SK-N-SH (cell line): Measurements from ENCODE around the gene MGAT5. TPM values are rescaled to one million over a fixed set of nuclear protein-coding genes. Genes with fewer than 3 reads are reported as not detected.

ENCODE experiments used
- CTCF ChIA-PET: fragments of 300-600, 350-600 bp; formaldehyde crosslinking; extraction: SDS; loops from one replicate; lab custom pipeline; 2021; lab: Yijun Ruan, JAX
- POLR2A ChIA-PET: fragments of 350-600 bp; sonication (Branson Sonifier 250); formaldehyde crosslinking; extraction: SDS; loops from one replicate; lab custom pipeline; 2020; ENCODE audit warnings: antibody characterized with exemption, inconsistent platforms; lab: Yijun Ruan, JAX
- DNase-seq: peaks from one replicate; pipeline ENCODE4 v3.0.0; 2012
- H2AFZ ChIP-seq: fragments of 200-600 bp; sonication (generic); 2 replicates; pipeline ENCODE4 v1.8.1; 2016; ENCODE audit warnings: antibody characterized with exemption, mild to moderate bottlenecking, low read depth
- H3F3A ChIP-seq: fragments of 200-600 bp; sonication (generic); replicated peaks from 2 replicates; pipeline ENCODE3; 2016; ENCODE audit warnings: antibody characterized with exemption, mild to moderate bottlenecking; ENCODE audit not compliant: insufficient read depth
- H3K27ac ChIP-seq, 2 experiments: fragments of 200-500 bp in 1 of 2; fragments of 200-600 bp in 1 of 2; sonication (Bioruptor generic) in 1 of 2; sonication (generic), shearing (Covaris generic) in 1 of 2; 2 replicates each; pipeline versions ENCODE4 v1.5.1 to v1.6.1; 2014 to 2016; ENCODE audit warnings: low read depth in 2 of 2, inconsistent platforms in 1 of 2, low read length in 1 of 2, mild to moderate bottlenecking in 1 of 2, mixed read lengths in 1 of 2
- H3K27me3 ChIP-seq: fragments of 200-600 bp; sonication (generic), shearing (Covaris generic); 2 replicates; pipeline ENCODE4 v1.6.1; 2016; ENCODE audit warnings: mixed run types; ENCODE audit not compliant: insufficient read depth
- H3K36me3 ChIP-seq, 2 experiments: fragments of 200-500 bp in 1 of 2; fragments of 200-600 bp in 1 of 2; sonication (Bioruptor generic) in 1 of 2; sonication (generic) in 1 of 2; replicated peaks in 1 of 2; 2 replicates each; pipeline versions ENCODE3 to v1.5.1; 2014 to 2016; ENCODE audit warnings: low read length in 1 of 2, mild to moderate bottlenecking in 1 of 2; ENCODE audit not compliant: insufficient read depth in 2 of 2, control insufficient read depth in 1 of 2
- H3K4me1 ChIP-seq, 2 experiments: fragments of 200-500 bp in 1 of 2; fragments of 200-600 bp in 1 of 2; sonication (Bioruptor generic) in 1 of 2; sonication (generic), shearing (Covaris generic) in 1 of 2; 2 replicates each; pipeline versions ENCODE4 v1.5.1 to v1.6.1; 2014 to 2016; ENCODE audit warnings: low read depth in 1 of 2, low read length in 1 of 2, mixed run types in 1 of 2; ENCODE audit not compliant: insufficient read depth in 2 of 2, control insufficient read depth in 1 of 2
- H3K4me2 ChIP-seq: fragments of 200-600 bp; sonication (generic), shearing (Covaris generic); 2 replicates; pipeline ENCODE4 v1.6.1; 2017; ENCODE audit warnings: mixed run types
- H3K4me3 ChIP-seq, 2 experiments: fragments of 200-500 bp in 1 of 2; fragments of 200-600 bp in 1 of 2; sonication (Bioruptor generic) in 1 of 2; sonication (generic), shearing (Covaris generic) in 1 of 2; 2 replicates each; pipeline versions ENCODE4 v1.5.1 to v1.8.1; 2014 to 2016; ENCODE audit warnings: low read depth in 2 of 2, inconsistent platforms in 1 of 2, low read length in 1 of 2, mild to moderate bottlenecking in 1 of 2, mixed read lengths in 1 of 2, moderate library complexity in 1 of 2
- H3K79me2 ChIP-seq: fragments of 200-600 bp; sonication (generic); 2 replicates; pipeline ENCODE4 v1.8.1; 2017; ENCODE audit warnings: mild to moderate bottlenecking; ENCODE audit not compliant: insufficient read depth
- H3K9ac ChIP-seq: fragments of 200-600 bp; sonication (generic); 2 replicates; pipeline ENCODE4 v1.6.1; 2017; ENCODE audit warnings: mixed run types
- H3K9me2 ChIP-seq: fragments of 200-600 bp; sonication (generic); 2 replicates; pipeline ENCODE4 v1.6.1; 2017; ENCODE audit warnings: mixed run types
- H3K9me3 ChIP-seq: fragments of 200-600 bp; sonication (generic); 2 replicates; pipeline ENCODE4 v1.6.1; 2017; ENCODE audit warnings: mixed run types, mild to moderate bottlenecking, moderate library complexity
- H4K20me1 ChIP-seq: fragments of 200-600 bp; sonication (generic); 2 replicates; pipeline ENCODE4 v1.6.1; 2017; ENCODE audit warnings: mild to moderate bottlenecking, mixed run types; ENCODE audit not compliant: insufficient read depth
- CHD2 ChIP-seq: fragments of 150-350 bp; IDR thresholded peaks from 2 replicates; pipeline ENCODE4 v1.6.1; 2018; ENCODE audit warnings: low read length; ENCODE audit not compliant: partially characterized antibody
- CTCF ChIP-seq: fragments of 200-600 bp; sonication (generic); IDR thresholded peaks from 2 replicates; pipeline ENCODE4 v1.6.1; 2017; ENCODE audit warnings: antibody characterized with exemption, mild to moderate bottlenecking, moderate library complexity
- ELF1 ChIP-seq: IDR thresholded peaks from 2 replicates; pipeline ENCODE4 v1.4.0; 2012
- EP300 ChIP-seq, 2 experiments: IDR thresholded peaks; 2 replicates each; pipeline versions ENCODE4 v1.4.0 to v1.6.1; 2012; ENCODE audit warnings: borderline replicate concordance in 1 of 2, low read depth in 1 of 2, low read length in 1 of 2
- EZH2phosphoT487 ChIP-seq: fragments of 200-600 bp; sonication (generic); IDR thresholded peaks from 2 replicates; pipeline ENCODE4 v1.6.1; 2017; ENCODE audit warnings: low read depth, mixed run types, mild to moderate bottlenecking, antibody characterized with exemption, moderate library complexity, borderline replicate concordance
- FOXJ3 ChIP-seq: sonication (generic); formaldehyde crosslinking; IDR thresholded peaks from 2 replicates; pipeline ENCODE4 v1.5.1; 2020; ENCODE audit warnings: mild to moderate bottlenecking, missing genetic modification reagents
- FOXM1 ChIP-seq: IDR thresholded peaks from 2 replicates; pipeline ENCODE4 v1.4.0; 2012; ENCODE audit warnings: low read depth, mild to moderate bottlenecking
- GATA2 ChIP-seq: sonication (generic); formaldehyde crosslinking; IDR thresholded peaks from 2 replicates; pipeline ENCODE4 v1.5.0; 2020; ENCODE audit warnings: mild to moderate bottlenecking, missing genetic modification reagents
- JUND ChIP-seq: IDR thresholded peaks from 2 replicates; pipeline ENCODE4 v1.4.0; 2012
- MEF2A ChIP-seq: IDR thresholded peaks from 2 replicates; pipeline ENCODE4 v1.4.0; 2012; ENCODE audit warnings: low read depth, borderline replicate concordance
- MXI1 ChIP-seq: IDR thresholded peaks from 2 replicates; pipeline ENCODE4 v1.6.1; 2012; ENCODE audit warnings: mild to moderate bottlenecking, low read depth, low read length, improper control_type of control experiment
- NFIC ChIP-seq: IDR thresholded peaks from 2 replicates; pipeline ENCODE4 v1.4.0; 2012; ENCODE audit warnings: borderline replicate concordance
- NRF1 ChIP-seq: IDR thresholded peaks from 2 replicates; pipeline ENCODE4 v1.6.1; 2012; ENCODE audit warnings: low read depth, mild to moderate bottlenecking, low read length
- PBX3 ChIP-seq: IDR thresholded peaks from 2 replicates; pipeline ENCODE4; 2012
- POLR2AphosphoS5 ChIP-seq: IDR thresholded peaks from 2 replicates; pipeline ENCODE4 v1.6.1; 2012; ENCODE audit warnings: low read depth, low read length
- RCOR1 ChIP-seq: fragments of 150-350 bp; IDR thresholded peaks from 2 replicates; pipeline ENCODE4 v1.6.1; 2017; ENCODE audit warnings: antibody characterized with exemption, low read length
- RXRA ChIP-seq: IDR thresholded peaks from 2 replicates; pipeline ENCODE4 v1.4.0; 2012; ENCODE audit warnings: low read depth, mild to moderate bottlenecking, borderline replicate concordance
- SIN3A ChIP-seq: IDR thresholded peaks from 2 replicates; pipeline ENCODE4 v1.6.1; 2012; ENCODE audit warnings: low read depth, mild to moderate bottlenecking, low read length, moderate library complexity, borderline replicate concordance
- SMC3 ChIP-seq: IDR thresholded peaks from 2 replicates; pipeline ENCODE4 v1.6.1; 2012; ENCODE audit warnings: low read depth, low read length, improper control_type of control experiment
- TAF1 ChIP-seq: IDR thresholded peaks from 2 replicates; pipeline ENCODE4 v1.6.1; 2012; ENCODE audit warnings: low read depth, mild to moderate bottlenecking, low read length, moderate library complexity, borderline replicate concordance
- TCF12 ChIP-seq: IDR thresholded peaks from 2 replicates; pipeline ENCODE4 v1.4.0; 2012
- TEAD4 ChIP-seq: IDR thresholded peaks from 2 replicates; pipeline ENCODE4 v1.4.0; 2012; ENCODE audit warnings: mild to moderate bottlenecking, borderline replicate concordance; ENCODE audit not compliant: insufficient read depth
- YY1 ChIP-seq: IDR thresholded peaks from 2 replicates; pipeline ENCODE4 v1.4.0; 2012; ENCODE audit warnings: low read depth, mild to moderate bottlenecking
- WGBS: methylation state at CpG from one replicate; pipeline ENCODE4 v1.1.6; 2017; ENCODE audit warnings: low lambda C conversion rate; 5-methylcytosine and 5-hydroxymethylcytosine counted together
- polyA plus RNA-seq, 3 experiments: library from polyadenylated mRNA; depleted of rRNA; stranded (reverse); fragments of >200 nt; gene quantifications; 2 replicates each; pipeline ENCODE4 v1.2.3, GENCODE V29; 2012

The MGAT5 gene
- polyA plus RNA-seq, 1 of the 3 experiments (the other 2 are of a cell fraction), result 18.2 TPM

GRCh38 chr2:134296301-134296700, 42.4 kb downstream of the MGAT5 start:
- H3K4me3 ChIP-seq, result no peak overlapping the region
- TF ChIP-seq POLR2AphosphoS5 (no peak), EZH2phosphoT487 (no peak), JUND (no peak), CHD2 (no peak), NFIC (no peak), ELF1 (no peak), TAF1 (no peak), TEAD4 (no peak), FOXJ3 (CRISPR knock-in tag) (no peak), CTCF (no peak), SIN3A (no peak), EP300 (IDR thresholded peaks at IDR 0.05; ENCODE audit: borderline replicate concordance in 1 of 2, low read depth in 1 of 2, low read length in 1 of 2) (no peak), RXRA (no peak), PBX3 (no peak), TCF12 (no peak), MXI1 (no peak), GATA2 (CRISPR knock-in tag) (no peak), RCOR1 (no peak)
- no peak overlapping the region for H2AFZ ChIP-seq
- no peaks in the 10 kb centered on the region for H3K27me3 ChIP-seq
- H3K79me2 ChIP-seq, result no peaks in the 10 kb centered on the region; the same call in 1 of the 2 replicates
- no peak overlapping the region for H3K27ac ChIP-seq
- no peak overlapping the region for H3K4me2 ChIP-seq
- ChIA-PET CTCF (interaction anchor here (1.0 to 1.2 kb wide), 2 partner anchors 116 to 176 kb away, joined by 3 read pairs; no protein-coding TSS in a partner anchor), POLR2A (no interaction called here)
- H4K20me1 ChIP-seq, result no peaks in the 10 kb centered on the region
- peaks cover 1 to 17% of the 10 kb centered on the region in 2 experiments; a peak in 2 of 4 replicates for H3K4me1 ChIP-seq
- no peaks in the 10 kb centered on the region for H3K9me3 ChIP-seq
- no peaks in the 10 kb centered on the region for H3K9me2 ChIP-seq
- DNase-seq, result no peak
- 92% methylated on average over 2 of the region's 2 CpGs for WGBS
- no peaks in the 10 kb centered on the region for H3K36me3 ChIP-seq
- H3F3A ChIP-seq, result no peaks in the 10 kb centered on the region
- no peak overlapping the region for H3K9ac ChIP-seq

- Histone ChIP-seq H3K9me2 (no peaks in the 10 kb centered on the region), H3K79me2 (no peaks in the 10 kb centered on the region), H3K36me3 (no peaks in the 10 kb centered on the region), H3K9ac (no peak overlapping the region), H3K27ac (peak overlapping the region in 1 of 2 experiments; percentile 96; a peak in 2 of 4 replicates), H3K4me2 (no peak overlapping the region), H3K4me3 (no peak overlapping the region), H3K4me1 (peaks cover 9 to 23% of the 10 kb centered on the region in 2 experiments; a peak in 3 of 4 replicates), H2AFZ (no peak overlapping the region), H3F3A (no peaks in the 10 kb centered on the region), H4K20me1 (no peaks in the 10 kb centered on the region), H3K9me3 (no peaks in the 10 kb centered on the region), H3K27me3 (no peaks in the 10 kb centered on the region)
- ChIA-PET POLR2A (no interaction called here), CTCF (interaction anchor here (1.4 to 2.6 kb wide), 2 partner anchors 112 to 151 kb away, joined by 3 to 9 read pairs; no protein-coding TSS in a partner anchor)
- no peak for DNase-seq
- WGBS, result 100% methylated on average over 1 of the region's 1 CpG
- TF ChIP-seq CHD2, result no peak
- no peak for TF ChIP-seq RXRA
- TF ChIP-seq MEF2A, result no peak
- no peak for TF ChIP-seq SMC3
- no peak for TF ChIP-seq POLR2AphosphoS5
- no peak for TF ChIP-seq NRF1
- TF ChIP-seq CTCF, result no peak
- no peak for TF ChIP-seq JUND
- no peak for TF ChIP-seq GATA2 (CRISPR knock-in tag)
- TF ChIP-seq TCF12, result no peak
- no peak for TF ChIP-seq FOXM1
- no peak for TF ChIP-seq ELF1
- TF ChIP-seq SIN3A, result no peak
- TF ChIP-seq NFIC, result no peak
- no peak for TF ChIP-seq YY1
- TF ChIP-seq PBX3, result no peak
Observed at GRCh38 chr2:134299334-134299733, 45.5 kb downstream of the MGAT5 start.
